ENCODE measurements around the gene NKX6-1. TPM values are rescaled to one million over a fixed set of nuclear protein-coding genes. Genes with fewer than 3 reads are reported as not detected.

The NKX6-1 gene
- total and polyA plus RNA-seq, 9 of the 15 experiments (the other 6 are each of a cell fraction or from before 2014, with no cell fraction given) = not detected

DNA sequence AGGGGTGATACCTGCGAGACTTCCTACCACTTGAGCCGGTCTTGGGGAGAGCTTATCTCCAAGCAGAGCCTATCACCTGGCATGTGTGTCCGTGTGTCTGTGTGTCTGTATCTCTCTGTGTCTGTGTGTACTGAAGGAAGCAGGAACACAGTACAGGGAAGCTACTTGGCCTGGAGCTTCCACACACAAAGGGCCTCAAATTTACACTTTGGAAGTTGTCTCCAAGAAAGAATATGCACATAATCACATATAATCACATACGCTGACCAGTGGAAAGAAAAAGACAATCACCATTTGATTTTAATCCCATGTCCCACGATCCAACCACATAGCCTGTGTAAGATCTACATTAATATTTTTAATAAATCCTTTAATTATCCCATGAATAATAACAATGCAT lies 13.2 kb upstream of the NKX6-1 start:
- DNase-seq (ENCODE audit: extremely low read depth in 1 of 4, low spot score in 3 of 4) = no peak
- no peak for FAIRE-seq
- no peak for TF ChIP-seq ZNF717 (CRISPR knock-in tag; IDR thresholded peaks at IDR 0.05)
- no peak for TF ChIP-seq ZNF12 (CRISPR knock-in tag; IDR thresholded peaks at IDR 0.05)
- H3K27me3 ChIP-seq (ENCODE audit: control insufficient read depth in 2 of 2, insufficient read depth in 2 of 2, low read length in 2 of 2) = no peaks in the 10 kb centered on the region; a peak in 1 of 5 replicates
- no TSS peak for BruUV-seq (replicated peaks)
- no peaks in the 10 kb centered on the region for H3K9me3 ChIP-seq (replicated peaks; ENCODE audit: control insufficient read depth, insufficient read depth, low read depth, low read length)
- CTCF ChIA-PET (ENCODE audit: low intra/inter-chr PET ratio) = no interaction called here
- H3K79me2 ChIP-seq (ENCODE audit: control insufficient read depth, insufficient read depth, low read length) = no peaks in the 10 kb centered on the region
- H3K4me2 ChIP-seq (ENCODE audit: insufficient read depth, low read length) = no peak overlapping the region
- intact Hi-C loops (cut with micrococcal nuclease) (no loop called here), in situ Hi-C loops (cut with MboI) (loop anchor here (25.0 kb wide), 1 partner anchor 1000 kb away; no protein-coding TSS in a partner anchor)
- H3K4me3 ChIP-seq = no peak overlapping the region
- H3K36me3 ChIP-seq (ENCODE audit: control insufficient read depth, insufficient read depth, low read length) = no peaks in the 10 kb centered on the region
- 1% methylated on average over 5 of the region's 5 CpGs for WGBS (ENCODE audit: insufficient coverage, low coverage, missing lambda C conversion rate)
- H3K27ac ChIP-seq (ENCODE audit: extremely low read depth, low read depth, low read length) = no peak overlapping the region
- POLR2A ChIA-PET = no interaction called here
- H3K9me1 ChIP-seq (ENCODE audit: control insufficient read depth, insufficient read depth, low read length) = no peaks in the 10 kb centered on the region
- H3K9ac ChIP-seq (ENCODE audit: insufficient read depth in 1 of 2, low read depth in 2 of 2, low read length in 2 of 2) = no peak overlapping the region
- H3K4me1 ChIP-seq (replicated peaks in 1 of 2; ENCODE audit: control insufficient read depth in 2 of 2, insufficient read depth in 2 of 2, low read length in 2 of 2) = no peaks in the 10 kb centered on the region
- H2AFZ ChIP-seq (ENCODE audit: low read depth, low read length) = no peak overlapping the region
- no peaks in the 10 kb centered on the region for H4K20me1 ChIP-seq (replicated peaks; ENCODE audit: control insufficient read depth, insufficient read depth, low read length)
- ATAC-seq = no peak

DNA sequence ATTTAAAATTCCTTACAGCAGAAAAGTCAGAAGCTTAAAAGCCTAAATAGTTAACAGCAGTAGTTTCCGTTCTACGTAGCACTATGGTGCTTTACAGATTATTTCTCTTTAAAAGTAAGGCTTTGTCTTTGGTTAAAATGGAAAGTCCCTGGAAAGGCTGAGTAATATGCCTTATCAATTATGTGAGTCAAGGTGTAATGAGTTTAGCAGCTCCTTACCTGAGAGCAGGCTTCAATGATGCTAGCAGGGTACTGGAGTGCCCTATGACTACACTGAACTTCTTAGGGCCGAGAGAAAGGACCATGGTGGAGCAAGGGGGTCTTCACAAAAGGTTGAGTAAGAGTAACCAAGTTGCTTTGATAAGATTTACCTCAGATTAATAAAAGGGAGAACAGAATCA lies 12.6 kb upstream of the NKX6-1 start:
- WGBS (ENCODE audit: insufficient coverage, low coverage, missing lambda C conversion rate) = 2% methylated on average over 3 of the region's 3 CpGs
- Histone ChIP-seq H3K9me3 (replicated peaks; ENCODE audit: control insufficient read depth, insufficient read depth, low read depth, low read length) (no peaks in the 10 kb centered on the region), H3K4me3 (no peak overlapping the region), H2AFZ (ENCODE audit: low read depth, low read length) (no peak overlapping the region), H3K79me2 (ENCODE audit: control insufficient read depth, insufficient read depth, low read length) (no peaks in the 10 kb centered on the region), H3K9me1 (ENCODE audit: control insufficient read depth, insufficient read depth, low read length) (no peaks in the 10 kb centered on the region), H3K9ac (ENCODE audit: insufficient read depth in 1 of 2, low read depth in 2 of 2, low read length in 2 of 2) (no peak overlapping the region), H4K20me1 (replicated peaks; ENCODE audit: control insufficient read depth, insufficient read depth, low read length) (no peaks in the 10 kb centered on the region), H3K27me3 (ENCODE audit: control insufficient read depth in 2 of 2, insufficient read depth in 2 of 2, low read length in 2 of 2) (no peaks in the 10 kb centered on the region; a peak in 1 of 5 replicates), H3K4me1 (replicated peaks in 1 of 2; ENCODE audit: control insufficient read depth in 2 of 2, insufficient read depth in 2 of 2, low read length in 2 of 2) (no peaks in the 10 kb centered on the region), H3K4me2 (ENCODE audit: insufficient read depth, low read length) (no peak overlapping the region), H3K36me3 (ENCODE audit: control insufficient read depth, insufficient read depth, low read length) (no peaks in the 10 kb centered on the region), H3K27ac (ENCODE audit: extremely low read depth, low read depth, low read length) (no peak overlapping the region)
- intact Hi-C loops (cut with micrococcal nuclease) (no loop called here), in situ Hi-C loops (cut with MboI) (loop anchor here (25.0 kb wide), 1 partner anchor 999 kb away; no protein-coding TSS in a partner anchor)
- BruUV-seq (replicated peaks) = no TSS peak
- ChIA-PET POLR2A (no interaction called here), CTCF (ENCODE audit: low intra/inter-chr PET ratio) (no interaction called here)
- no peak for TF ChIP-seq ZNF561 (CRISPR knock-in tag; conservative IDR thresholded peaks at IDR 0.05)
- DNase-seq (ENCODE audit: extremely low read depth in 1 of 4, low spot score in 3 of 4) = no peak
- no peak for ATAC-seq
- FAIRE-seq = no peak
